ENCODE measurements around the gene SMYD3.
"Not testable (repeated sequence)": the region's sequence is repeated elsewhere in the genome, so short reads cannot be mapped to it uniquely, and the experiment has no call there.

The SMYD3 gene

DNA sequence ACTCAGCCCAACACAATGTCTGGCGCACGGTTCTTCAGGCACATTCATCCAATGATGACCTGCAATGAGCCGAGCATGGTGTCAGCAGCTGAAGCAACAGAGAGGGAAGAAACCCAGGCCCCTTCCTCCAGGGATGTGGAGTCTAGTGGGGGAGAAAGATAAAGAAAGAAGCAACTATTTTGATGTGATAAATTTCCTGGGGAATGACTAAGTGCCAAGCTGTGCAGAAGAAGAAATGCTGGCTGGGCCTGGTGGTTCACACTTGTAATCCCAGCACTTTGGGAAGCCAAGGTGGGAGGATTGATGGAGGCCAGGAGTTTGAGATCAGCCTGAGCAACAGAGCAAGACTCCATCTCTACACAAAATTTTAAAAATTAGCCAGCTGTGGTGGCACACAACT lies 790.5 kb downstream of the SMYD3 start:
- no peak for DNase-seq (ENCODE audit: low spot score)

DNA sequence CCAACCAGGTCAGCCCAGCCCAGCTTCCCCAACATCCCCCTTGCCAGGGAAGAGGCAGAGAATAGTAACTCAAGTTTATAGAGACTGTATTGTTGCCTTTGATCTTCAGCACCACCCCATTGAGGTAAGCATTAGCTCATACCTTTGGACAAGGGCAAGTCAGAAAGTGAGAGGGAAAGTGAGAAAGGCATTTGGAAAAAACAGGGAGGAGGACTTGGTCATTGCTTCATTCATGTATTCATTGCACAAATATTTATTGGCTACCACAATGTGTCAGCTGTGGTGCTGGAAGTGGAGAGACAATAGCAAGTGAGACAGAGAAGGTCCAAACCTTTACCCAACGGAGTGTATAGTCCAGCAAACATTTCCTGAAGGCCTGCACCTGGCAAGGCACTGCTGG lies 791.1 kb downstream of the SMYD3 start:
- no peak for DNase-seq (ENCODE audit: low spot score)

DNA sequence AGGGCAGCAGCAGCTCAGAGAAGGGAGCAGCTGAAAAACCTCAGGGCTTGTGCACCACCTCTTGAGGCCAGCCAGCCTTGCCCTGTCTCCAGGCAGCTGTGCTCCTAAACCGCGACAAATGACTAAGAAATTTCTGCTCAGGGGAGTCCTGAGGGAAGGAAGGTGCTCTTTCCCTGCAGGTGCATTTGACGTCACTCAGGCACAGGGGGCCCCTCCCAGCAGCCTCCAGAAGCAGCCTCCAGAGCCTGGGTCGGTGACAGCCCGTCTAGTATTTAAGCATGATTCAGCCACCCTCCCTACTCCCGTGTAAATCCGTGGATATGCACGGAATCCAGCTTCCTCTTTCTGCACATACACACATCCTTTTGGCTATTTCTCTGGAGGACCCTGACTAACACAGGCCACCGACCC lies 791.8 kb downstream of the SMYD3 start:
- no peak for DNase-seq (ENCODE audit: low spot score)

DNA sequence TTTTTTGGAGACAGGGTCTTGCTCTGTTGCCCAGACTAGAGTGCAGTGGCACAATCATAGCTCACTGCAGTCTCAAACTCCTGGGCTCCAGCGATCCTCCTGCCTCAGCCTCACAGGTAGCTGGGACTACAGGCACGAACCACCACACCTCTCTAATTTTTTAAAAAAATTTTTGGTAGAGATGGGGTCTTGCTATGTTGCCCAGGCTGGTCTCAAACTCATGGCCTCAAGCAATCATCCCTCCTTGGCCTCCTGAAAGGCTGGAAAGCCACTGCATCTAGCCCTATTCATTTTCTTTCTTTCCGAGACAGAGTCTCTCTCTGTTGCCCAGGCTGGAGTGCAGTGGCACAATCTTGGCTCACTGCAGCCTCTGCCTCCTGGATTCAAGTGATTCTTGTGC lies 793.1 kb downstream of the SMYD3 start:
- DNase-seq (ENCODE audit: low spot score): not testable (repeated sequence)

DNA sequence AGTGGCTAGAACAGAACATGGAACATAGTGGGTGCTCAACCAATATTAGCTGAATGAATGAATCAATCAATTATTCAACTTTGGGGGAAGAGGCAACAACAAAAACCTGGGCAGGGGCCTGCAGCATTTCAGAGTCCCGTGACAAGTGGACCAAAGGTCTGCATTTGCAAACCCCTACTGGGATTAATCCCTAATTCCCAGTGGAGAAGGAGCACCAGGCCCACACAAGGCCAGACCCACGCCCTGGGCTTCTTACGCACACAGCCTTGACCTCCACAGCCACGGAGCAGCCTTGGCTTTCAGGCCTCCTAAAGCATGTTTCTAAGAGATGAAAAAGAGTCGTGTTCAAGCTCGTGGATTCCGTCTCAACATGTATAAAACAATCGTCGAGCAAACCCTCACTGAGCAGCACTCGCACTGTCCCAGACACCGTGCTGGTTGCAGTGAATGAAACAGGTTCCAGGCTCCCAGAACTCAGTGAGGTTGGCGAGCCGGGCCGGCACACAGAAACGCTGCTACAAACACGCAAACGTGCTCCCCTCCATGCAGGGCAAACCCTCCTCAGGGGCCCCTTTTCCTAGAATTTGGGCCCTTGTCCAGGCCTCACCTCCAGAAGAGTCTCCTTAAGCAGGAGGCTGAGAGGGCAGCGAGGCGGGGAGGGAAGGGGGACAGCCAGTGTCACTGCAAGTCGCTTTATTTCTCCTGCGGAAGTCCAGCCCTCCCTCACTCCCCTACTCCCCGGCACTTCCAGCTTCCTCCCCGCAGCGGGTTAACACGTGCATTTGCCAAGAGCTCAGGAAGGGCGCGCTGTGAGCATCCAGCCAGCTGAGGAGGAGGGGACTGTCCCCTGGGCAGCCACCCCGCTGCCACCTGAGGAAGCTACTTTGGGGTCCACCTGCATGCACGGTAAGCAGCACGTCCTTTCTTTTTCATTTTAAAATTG lies 795.8 kb downstream of the SMYD3 start:
- DNase-seq (ENCODE audit: low spot score): no peak

DNA sequence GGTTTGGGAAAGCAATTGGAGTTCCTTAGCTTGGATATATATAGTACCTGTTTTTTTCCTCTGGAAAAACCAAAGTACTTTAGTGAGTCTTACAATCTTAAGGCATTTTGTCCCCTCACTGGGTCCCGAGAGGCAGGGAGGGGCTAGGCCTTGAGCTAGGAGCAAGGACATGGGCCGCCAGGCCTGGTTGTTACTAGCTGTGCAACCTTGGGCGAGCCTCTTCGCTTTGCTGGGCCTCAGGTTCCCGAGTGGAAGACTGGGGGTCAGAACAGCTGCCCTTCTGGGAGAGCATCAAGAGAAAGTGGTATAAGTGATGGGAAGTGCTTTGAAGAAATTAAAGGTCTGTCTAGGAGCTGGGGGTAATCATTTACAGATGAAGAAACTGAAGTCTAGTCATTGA lies 799.1 kb downstream of the SMYD3 start:
- DNase-seq (ENCODE audit: low spot score): no peak

DNA sequence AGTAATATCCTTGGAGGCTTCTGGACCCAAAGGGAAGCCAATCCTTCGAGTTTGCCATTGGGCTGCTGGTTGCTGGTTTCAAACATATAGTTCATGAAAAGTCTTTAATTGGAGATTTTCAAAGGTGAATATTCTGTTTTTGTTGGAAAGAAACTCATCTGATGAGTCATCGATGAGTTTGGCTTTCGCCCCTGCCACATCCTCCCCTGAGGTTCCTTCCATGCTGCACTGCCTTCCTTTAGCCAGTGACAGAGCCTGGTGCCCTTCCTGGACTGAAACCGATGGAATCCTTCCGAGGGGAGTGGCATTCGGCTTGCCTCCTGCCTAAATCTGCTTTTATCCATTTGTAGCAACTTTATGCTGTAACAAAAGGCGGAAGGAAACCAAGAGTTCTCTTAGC lies 802.3 kb downstream of the SMYD3 start:
- no peak for DNase-seq (ENCODE audit: low spot score)

DNA sequence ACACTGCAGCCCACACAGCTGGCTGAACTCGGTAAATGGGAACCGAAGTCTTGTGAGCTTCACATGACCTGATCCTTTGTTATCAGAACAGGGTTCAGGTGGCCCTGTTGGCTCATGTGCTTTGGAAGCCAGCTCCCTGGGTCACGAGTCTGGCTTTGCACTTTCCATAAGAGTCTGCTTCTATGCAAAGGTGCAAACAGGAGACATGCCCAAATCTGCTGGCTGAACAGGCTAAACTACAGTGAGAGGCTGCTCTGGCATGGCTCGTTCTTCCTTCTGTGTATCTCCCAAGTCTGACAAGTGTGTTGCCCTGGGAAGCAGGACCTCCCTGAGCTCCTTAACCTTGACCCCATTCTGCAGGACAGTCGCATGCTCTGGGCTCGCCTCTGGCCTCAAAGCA lies 802.7 kb downstream of the SMYD3 start:
- no peak for DNase-seq (ENCODE audit: low spot score)

DNA sequence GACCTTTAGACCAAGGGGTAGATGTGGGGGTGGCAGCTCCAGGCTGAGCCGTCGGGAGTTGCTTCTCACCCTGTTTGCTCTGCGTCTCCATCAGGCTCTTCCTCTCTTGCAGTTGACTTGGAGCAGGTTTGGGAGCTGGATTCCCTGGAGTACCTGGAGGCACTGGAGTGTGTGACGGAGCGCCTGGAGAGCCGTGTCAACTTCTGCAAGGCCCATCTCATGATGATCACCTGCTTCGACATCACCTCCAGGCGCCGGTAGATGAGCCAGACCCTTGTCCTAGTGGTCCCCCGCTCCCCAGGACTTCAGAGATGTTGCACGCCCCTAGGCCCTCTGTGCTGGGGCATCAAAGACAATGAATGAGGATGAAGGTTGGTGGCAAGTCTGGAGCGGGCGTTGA lies 804.7 kb downstream of the SMYD3 start:
- DNase-seq (ENCODE audit: low spot score): no peak

DNA sequence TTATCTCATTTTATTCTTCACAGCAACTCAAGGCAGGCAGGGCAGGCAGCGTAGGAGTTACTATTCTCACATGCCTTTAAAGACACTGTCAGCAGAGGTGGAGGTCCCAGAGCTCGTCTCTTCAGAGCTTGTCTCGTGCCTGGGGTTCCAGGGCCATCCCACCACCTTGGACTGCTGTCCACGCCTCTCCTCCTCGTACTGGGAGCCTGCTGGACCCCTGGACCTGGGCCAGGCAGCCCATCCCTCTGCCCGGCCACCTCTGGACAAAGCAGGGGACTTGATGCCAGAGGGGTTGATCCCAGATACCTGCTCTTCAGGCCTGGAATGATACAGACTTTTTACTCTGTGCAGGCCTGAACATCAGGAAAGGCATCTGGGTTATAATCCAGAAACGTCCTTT lies 805.4 kb downstream of the SMYD3 start:
- no peak for DNase-seq (ENCODE audit: low spot score)

DNA sequence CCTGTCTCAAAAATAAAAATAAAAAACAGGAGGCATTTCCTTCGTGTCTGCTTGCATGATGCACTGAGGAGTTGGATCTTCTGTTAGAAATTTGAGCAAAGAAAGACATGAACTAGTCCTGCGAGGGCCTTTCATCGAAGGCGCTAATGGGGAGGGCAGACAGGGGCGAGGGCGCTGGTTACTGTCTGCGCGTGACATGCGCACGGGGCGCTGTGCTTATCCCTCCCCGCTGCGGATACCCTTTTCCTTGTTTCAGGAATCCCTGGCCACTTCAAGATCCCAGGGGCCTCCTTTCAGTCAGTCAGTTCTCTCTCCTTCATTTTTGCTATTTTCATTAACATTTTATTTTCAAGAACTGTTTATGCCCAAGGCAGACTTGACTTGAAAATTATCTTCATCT lies 806.4 kb downstream of the SMYD3 start:
- no peak for DNase-seq (ENCODE audit: low spot score)
